GM18907 (cell line): ENCODE data around the gene P2RX3.
"Not testable (repeated sequence)": the region's sequence is repeated elsewhere in the genome, so short reads cannot be mapped to it uniquely, and the experiment has no call there.

Experiments
- ATAC-seq: cut with Tn5 transposase; IDR thresholded peaks from one replicate; pipeline ENCODE4 v1.9.1; 2021; ENCODE audit warnings: mild to moderate bottlenecking, moderate library complexity; ENCODE audit not compliant: unreplicated experiment

Gene P2RX3

GRCh38 chr11:57394203-57394965 is 56.2 kb downstream of the P2RX3 start:
- no peak for ATAC-seq

DNA sequence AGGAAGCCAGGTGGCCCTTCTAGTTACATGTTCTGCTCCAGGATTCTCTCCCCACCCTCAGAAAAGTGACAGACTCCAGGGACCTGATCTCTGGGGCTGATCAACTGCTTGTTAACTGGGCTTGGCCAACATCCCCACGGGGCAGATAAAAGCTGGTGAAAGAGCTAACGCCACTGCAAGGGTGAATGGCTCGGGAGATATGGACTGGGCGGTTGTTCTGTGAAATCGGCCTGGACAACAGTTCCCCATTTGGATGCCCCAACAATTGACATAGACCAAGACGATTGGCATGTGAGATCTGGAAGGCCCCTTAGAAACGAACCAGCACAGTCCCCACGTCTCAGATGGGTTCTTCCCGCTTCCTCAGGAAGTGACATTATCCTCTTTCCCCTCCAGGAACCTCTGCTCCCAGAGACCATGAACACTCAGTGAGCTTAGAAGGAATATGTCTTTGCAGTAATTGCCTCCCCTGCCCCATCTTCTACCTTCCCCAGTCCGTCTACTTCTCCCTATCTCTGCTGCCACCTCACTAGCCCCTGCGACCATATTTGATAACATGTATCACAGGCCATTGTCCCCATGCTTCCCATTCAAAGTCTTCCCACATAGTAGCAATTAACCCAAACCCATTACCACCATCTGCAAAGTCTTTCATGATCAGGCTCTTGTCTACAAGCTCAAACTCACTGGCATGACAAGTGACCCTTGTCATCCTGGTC is 57.9 kb downstream of the P2RX3 start:
- ATAC-seq: no peak

DNA sequence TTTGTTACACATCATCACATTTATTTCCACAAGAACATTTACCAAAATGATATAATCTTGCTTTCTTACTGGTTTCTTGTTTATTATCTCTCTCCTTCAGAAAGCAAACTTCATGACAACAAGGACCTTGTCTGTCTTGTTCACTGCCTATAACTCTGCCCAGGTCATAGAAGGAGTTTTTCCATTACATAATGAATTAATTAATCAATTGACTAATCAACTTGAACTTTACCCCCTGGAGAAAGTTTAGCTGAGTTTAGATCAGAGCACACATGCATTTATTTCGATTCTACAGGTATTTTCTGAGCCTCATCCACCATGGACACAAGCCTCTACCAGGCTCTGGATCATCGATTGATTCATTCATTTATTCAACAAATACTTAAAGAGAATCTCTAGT is 58.6 kb downstream of the P2RX3 start:
- no peak for ATAC-seq

DNA sequence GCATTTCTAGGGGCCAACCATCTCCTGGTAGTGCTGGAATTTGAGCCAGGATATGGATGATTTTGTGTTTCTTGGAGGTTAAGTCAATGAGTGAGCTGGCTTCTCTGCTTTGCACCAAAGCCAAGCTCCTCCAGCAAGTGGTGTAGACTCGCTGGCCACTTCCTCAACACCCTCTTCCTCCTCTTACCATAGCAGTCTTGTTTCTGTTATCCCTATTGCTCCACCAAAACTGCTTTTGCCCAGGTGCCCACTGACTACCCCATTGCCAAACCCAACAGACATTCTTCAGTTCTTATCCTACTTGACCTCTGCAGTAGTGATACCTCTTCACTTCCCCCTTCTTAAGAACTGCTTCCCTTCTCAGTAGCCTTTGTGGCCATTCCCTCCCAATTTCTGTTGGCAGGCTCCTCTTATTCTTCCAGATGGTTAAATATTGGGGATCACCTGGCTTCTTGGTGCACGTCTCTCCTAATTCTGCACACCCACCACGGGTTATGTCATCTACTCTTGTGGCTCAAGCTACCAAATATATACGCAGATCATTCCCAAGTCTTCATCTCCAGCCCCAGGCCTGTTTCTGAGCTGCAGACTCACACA is 59.3 kb downstream of the P2RX3 start:
- no peak for ATAC-seq

DNA sequence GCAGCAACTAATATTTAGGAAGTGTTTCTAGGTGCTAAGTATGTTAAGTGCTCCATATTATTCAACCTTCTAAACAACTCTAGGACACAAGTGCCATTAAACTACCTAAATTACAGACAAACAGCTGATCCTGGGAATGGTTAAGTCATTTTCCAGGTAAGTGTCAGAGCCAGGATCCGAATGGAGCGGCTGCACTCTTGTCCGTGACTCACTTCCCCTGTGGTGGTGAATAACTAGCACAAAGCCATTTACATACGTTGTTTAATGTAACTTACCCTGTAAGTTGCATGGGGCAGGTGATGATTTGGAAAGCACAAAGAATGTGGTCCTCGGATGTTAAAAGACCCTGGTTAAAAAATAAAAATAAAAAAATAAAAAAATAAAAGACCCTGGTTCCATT is 61.1 kb downstream of the P2RX3 start:
- no peak for ATAC-seq

DNA sequence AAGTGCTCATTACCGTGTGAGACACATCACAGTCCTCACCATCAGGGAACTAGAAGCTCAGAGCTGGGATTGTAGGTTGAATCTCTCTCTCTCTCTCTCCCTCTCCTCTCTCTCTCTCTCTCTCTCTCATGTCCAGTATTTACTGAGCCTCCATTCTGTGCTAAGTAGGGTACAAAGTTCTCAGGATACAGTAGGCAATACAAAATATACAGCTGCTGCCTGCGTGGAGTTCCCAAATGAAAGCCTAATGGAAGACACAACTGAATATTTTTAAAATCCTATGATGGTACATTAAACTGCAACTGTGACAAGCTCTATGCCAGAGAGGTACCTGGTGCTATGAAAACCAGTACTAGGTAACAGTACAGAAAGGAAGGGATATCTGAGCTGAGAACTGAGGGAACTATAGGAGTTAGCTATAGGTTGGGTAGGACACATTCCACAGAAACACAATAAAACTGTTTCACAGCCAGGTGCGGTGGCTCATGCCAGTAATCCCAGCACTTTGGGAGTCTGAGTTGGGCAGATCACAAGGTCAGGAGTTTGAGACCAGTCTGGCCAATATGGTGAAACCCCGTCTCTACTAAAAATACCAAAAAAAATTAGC is 61.9 kb downstream of the P2RX3 start:
- no peak for ATAC-seq

DNA sequence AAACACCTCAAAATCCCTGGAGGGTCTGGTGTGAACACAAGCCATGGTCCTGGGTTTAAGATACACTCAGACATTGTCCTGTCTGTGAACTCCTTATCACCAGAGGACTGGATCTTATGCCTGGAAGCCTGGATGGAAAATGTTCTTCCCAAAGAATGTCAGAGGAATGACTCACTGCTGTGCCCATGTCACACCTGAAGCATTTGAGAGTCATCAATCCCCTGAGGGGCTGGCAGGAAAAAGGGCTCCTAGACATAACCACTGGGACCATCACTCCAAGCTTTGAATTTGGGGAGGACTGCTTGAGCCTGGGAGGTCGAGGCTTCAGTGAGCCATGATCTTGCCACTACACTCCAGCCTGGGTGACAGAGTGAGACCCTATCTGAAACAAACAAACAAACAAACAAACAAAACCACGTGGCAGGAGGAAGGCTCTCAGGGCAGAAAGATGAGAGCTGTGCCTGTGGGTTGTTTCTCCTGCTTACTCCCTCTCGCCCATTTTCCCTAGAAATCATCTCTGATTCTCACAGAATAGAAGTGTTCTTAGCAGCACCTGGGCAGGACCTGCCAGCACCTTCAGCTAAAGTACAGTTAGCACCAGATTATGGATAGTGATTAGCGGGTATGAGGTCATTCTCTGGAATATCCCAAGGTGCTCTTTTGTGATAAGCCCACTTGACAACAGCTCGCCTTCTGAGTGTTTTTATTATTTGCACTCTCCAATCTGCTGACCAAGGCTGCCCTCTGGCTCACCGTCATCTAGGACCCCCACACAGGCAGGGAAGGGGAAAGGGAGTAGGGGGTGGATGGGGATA is 64.2 kb downstream of the P2RX3 start:
- ATAC-seq: no peak

- ATAC-seq: not testable (repeated sequence)
Observed at GRCh38 chr11:57403003-57403801, 65.0 kb downstream of the P2RX3 start.

- no peak for ATAC-seq
Observed at GRCh38 chr11:57403802-57404147, 65.6 kb downstream of the P2RX3 start.

DNA sequence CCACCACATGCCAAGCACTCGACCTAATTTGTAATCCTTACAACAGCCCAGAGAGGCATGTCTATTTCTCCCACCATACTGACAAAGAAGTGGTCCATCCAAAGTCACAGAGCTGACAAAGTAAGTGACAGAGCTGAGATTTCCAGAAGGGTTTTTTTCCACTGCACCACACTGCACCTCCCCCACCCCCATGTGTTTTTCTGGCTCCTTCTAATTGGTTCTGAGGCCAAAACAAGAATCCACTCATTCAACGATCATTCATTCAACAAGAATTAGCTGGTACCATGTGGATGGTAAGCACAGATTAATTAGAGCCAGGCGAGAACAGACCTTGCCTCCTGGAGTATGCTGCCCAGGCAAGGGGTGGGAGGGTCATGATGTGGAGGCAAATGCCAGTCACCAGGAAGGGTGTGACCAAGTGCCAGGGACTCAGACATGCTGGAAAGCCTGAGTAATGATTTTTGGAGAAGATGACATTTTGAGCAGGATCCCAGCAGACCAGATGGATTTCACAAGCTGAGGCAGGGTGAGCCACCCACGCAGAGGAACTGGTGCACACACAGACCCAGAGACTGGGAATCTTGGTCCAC is 67.2 kb downstream of the P2RX3 start:
- ATAC-seq: no peak

DNA sequence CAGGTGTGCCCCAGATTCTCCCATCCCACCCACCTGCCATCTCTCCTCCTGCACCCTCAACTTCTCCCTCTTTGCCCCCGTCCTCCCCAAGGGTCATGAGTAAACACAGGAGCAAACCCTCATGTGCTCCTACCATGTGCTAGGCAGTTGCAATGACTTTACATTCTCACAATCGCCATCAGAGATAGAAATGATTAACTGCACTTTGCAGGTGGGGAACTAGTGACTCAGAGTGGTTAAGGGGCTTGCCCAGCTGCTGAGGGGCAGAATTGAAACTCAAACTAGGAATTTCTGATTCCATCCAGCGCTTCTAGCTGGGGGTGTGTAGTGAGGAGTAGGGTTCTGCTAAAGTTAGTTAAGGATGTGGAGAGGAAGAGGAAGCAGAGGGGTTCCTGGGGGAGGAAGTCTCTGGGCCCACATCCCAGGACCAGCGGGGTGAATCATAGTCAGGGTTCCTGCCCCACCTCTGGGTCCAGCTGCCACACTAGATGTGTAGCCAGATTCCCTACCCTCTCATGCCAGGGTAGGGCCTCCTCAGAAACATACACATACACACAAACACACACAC is 68.3 kb downstream of the P2RX3 start:
- ATAC-seq: peak; percentile 96

GRCh38 chr11:57407010-57407920 is 69.1 kb downstream of the P2RX3 start:
- ATAC-seq: no peak

GRCh38 chr11:57407941-57408475 is 69.9 kb downstream of the P2RX3 start:
- ATAC-seq: no peak

DNA sequence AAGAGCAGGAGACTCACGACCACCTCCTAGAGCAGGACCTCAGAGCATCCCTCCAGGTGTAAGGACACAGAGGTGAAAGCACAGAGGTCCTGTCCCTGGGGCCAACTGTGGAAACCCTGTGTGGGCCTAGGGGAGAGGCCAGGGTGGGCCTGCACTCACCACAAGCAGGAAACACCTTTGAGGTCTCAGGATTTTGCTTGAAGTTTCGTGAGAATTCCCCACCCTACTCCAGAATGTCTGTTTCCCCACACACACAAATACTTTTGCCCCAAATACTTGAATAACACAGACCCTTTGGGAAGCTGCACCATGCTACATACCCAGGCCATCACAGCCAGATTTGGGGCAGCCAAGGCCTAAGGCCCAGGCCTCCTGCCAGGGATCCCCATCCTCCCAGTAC is 70.6 kb downstream of the P2RX3 start:
- ATAC-seq: no peak

- ATAC-seq: no peak
Observed at GRCh38 chr11:57409321-57410100, 71.4 kb downstream of the P2RX3 start.

GRCh38 chr11:57410287-57410686 is 72.1 kb downstream of the P2RX3 start:
- ATAC-seq: no peak

DNA sequence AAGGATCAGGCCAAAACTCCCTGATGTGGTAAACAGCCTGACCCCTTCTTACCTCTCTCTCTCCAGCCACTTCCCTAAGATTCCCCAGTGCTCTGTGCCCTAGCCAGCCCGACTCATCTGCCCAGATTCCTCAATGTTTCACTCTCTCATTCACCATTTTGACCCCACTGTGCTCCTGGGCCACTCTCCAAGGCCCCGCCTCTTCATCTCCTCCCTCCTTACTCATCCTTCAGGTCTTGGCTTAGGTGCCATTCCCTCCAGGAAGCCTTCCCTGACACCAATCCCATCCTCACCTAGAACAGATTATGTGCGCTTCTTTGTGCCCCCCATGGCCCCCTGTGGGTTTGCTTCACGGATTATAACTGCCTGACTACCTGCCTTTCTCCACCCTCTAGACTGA is 75.5 kb downstream of the P2RX3 start:
- no peak for ATAC-seq
